NCI-H526 (cell line): ENCODE measurements around the gene IGSF22.
"Not testable (repeated sequence)": the region's sequence is repeated elsewhere in the genome, so short reads cannot be mapped to it uniquely, and the experiment has no call there.

ENCODE experiments used
- DNase-seq, 2 experiments: peaks; one replicate each; lab custom pipeline; 2025; lab: John Stamatoyannopoulos, UW

IGSF22 gene

DNA sequence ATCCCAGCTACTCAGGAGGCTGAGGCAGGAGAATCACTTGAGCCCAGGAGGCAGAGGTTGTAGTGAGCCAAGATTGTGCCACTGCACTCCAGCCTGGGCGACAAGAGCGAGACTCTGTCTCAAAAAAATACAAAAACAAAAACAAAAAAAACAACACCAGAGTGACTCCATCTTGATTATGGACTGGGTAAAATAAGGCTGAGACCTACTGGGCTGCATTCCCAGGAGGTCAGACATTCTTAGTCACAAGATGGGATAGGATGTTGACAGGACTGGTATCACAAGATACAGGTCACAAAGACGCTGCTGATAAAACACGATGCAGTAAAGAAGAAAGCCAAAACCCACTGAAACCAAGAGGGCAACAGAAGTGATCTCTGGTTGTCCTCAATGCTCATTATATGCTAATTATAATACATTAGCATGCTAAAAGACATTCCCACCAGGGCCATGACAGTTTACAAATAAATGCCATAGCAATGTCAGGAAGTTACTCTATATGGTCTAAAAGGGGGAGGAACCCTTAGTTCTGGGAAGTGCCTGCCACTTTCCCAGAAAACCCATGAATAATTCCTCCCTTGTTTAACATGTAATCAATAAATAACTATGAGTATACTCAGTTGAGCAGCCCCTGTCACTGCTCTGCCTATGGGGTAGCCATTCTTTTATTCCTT is 34.4 kb downstream of the IGSF22 start:
- not testable (repeated sequence) for DNase-seq

DNA sequence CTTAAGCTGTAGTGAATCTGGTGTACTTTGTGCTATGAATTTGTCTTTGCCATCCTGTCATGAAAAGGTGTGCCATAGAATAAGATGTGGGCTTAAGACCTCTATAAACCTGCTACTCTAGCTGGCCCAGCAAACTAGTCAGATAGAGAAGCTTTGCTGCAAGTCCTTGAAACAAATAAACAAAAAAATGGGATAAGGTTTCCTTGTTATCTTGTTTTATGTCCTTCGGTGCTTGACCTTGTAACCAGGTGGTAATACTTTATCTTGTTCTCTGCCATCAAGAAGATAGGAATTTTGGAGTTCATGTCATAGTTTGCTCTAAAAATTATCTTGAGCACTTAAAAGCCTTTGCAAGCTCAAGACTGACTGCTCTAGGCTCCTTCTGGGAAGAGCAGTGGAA is 41.7 kb downstream of the IGSF22 start:
- DNase-seq: no peak

GRCh38 chr11:18682466-18682865 is 43.5 kb downstream of the IGSF22 start:
- no peak for DNase-seq

DNA sequence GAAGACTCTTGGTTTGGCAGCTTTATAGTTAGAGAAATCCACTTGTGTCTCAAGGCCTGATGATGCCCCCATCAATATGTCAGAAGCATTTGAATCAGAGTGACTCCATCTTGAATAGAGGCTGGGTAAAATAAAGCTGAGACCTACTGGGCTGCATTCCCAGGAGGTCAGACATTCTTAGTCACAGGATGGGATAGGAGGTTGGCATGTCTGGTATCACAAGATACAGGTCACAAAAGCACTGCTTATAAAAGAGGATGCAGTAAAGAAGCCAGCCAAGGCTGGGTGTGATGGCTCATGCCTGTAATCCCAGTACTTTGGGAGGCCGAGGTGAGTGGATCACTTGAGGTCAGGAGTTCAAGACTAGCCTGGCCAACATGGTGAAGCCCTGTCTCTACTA is 44.0 kb downstream of the IGSF22 start:
- not testable (repeated sequence) for DNase-seq

DNA sequence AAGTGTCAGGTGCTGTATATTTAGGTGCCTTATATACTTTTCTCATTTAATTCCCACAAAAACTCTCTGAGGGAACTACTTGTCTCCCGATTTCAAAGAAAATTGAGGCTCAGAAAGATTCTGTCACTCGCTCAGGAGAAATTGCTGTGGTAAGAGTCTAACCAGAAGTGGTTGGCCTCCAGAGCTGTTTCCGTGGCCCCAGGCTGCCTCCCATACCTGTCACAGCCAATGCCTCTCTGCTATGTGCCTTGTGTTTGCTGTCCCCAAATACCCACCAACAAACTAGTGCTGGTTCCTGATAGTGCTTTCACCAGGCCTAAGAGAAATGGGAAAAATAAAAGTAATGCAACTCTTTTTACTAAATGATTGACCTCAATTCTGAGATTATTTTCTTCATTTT is 48.4 kb downstream of the IGSF22 start:
- DNase-seq: no peak

DNA sequence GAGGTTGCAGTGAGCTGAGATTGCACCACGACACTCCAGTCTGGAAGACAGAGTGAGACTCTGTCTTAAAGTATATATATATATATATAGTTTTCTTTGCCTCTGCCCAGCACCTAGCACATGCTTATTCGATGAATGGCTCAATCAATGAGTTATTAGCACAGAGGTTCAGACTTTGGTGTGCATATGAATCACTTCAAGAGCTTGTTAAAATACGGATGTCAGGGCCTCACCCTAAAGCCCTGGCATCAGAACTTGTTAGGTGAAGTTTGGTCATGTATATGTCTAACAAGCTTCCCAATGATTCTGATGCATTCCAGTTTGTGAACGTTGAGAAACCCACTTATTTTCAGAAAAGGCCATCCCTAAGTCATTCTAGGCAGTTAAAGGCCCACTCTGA is 49.2 kb downstream of the IGSF22 start:
- DNase-seq: no peak

DNA sequence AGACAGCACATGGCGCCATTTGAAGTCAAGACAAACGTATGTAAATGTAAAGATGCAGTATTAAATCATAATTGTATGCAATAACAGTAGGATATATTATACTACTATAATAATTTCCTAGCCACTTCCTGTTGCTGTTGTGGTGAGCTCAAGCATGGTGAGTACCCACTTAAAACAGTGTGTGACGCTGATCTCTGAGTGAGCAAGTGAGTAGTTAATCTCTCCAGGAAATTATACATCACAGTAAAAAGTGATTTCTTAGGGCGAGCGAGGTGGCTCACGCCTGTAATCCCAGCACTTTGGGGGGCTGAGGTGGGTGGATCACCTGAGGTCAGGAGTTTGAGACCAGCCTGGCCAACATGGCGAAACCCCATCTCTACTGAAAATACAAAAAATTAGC is 53.8 kb downstream of the IGSF22 start:
- not testable (repeated sequence) for DNase-seq

GRCh38 chr11:18671246-18671645 is 54.7 kb downstream of the IGSF22 start:
- DNase-seq: no peak

- no peak for DNase-seq
Observed at GRCh38 chr11:18669711-18670110, 56.3 kb downstream of the IGSF22 start.

GRCh38 chr11:18669219-18669596 is 56.8 kb downstream of the IGSF22 start:
- DNase-seq: no peak

DNA sequence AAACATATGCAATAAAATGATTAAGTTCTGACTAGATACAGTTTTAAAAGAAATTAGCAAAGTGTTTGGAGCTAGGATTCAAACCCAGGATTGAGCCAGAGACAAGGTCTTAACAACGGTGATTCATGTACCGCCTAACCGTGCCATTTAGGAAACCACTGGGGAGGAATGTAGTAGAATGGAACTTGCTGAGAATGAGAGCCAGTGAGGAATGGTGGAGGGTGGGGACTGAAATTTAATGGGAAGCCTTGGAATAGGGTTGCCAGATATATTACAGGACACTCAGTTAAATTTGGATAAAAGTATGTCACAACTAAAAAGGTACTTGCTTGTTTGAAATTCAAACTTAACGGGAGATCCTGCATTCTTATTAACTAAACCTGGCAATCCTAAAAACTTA is 57.9 kb downstream of the IGSF22 start:
- no peak for DNase-seq

DNA sequence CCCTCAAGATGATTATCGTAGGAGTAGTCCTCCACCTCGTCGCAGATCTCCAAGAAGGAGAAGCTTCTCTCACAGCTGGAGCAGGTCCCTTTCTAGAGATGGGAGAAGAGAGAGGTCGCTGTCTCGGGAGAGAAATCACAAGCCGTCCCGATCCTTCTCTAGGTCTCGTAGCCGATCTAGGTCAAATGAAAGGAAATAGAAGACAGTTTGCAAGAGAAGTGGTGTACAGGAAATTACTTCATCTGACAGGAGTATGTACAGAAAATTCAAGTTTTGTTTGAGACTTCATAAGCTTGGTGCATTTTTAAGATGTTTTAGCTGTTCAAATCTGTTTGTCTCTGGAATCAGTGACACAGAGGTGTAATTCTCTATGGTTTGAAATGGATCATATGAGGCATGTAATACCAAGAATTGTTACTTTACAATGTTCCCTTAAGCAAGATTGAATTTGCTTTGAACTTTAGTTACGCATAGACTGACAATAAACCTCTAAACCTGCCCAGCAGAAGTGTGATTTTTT is 60.6 kb downstream of the IGSF22 start:
- not testable (repeated sequence) for DNase-seq

DNA sequence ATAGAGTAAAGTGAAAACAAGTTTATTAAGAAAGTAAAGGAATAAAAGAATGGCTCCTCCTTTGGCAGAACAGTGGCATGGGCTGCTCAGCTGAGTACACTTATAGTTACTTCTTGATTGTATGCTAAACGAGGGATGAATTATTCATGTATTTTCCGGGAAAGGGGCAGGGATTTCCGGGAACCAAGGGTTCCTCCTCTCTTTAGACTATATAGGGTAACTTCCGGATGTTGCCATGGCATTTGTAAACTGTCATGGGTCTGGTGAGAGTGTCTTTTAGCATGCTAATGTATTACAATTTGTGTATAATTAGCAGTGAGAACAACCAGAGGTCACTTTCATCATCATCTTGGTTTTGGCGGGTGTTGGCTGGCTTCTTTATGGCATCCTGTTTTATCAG is 68.3 kb downstream of the IGSF22 start:
- DNase-seq: no peak
